SU-DHL-6 (cell line): ENCODE results near the gene CXCL11.

Experiments used
- H2AFZ ChIP-seq: fragments of 200-600 bp; sonication (generic); 2 replicates; pipeline ENCODE4 v1.6.1; 2014; ENCODE audit warnings: low read depth, mild to moderate bottlenecking, moderate library complexity, mixed read lengths, antibody characterized with exemption, low read length; ENCODE audit not compliant: severe bottlenecking
- H3F3A ChIP-seq: fragments of 200-600 bp; shearing (Covaris generic); 2 replicates; pipeline ENCODE4 v1.6.0; 2016; ENCODE audit warnings: antibody characterized with exemption, mild to moderate bottlenecking; ENCODE audit not compliant: insufficient read depth
- H3K27ac ChIP-seq: fragments of 200-600 bp; sonication (generic); 2 replicates; pipeline ENCODE4 v1.5.1; 2016; ENCODE audit warnings: low read depth, mild to moderate bottlenecking, low read length, moderate library complexity, mixed read lengths
- H3K27me3 ChIP-seq: fragments of 200-600 bp; sonication (generic), shearing (Covaris generic); 2 replicates; pipeline ENCODE4 v1.6.0; 2014; ENCODE audit warnings: mild to moderate bottlenecking, low read length
- H3K36me3 ChIP-seq: fragments of 200-600 bp; sonication (generic); 2 replicates; pipeline ENCODE4 v1.6.1; 2014; ENCODE audit warnings: mild to moderate bottlenecking, low read length, mixed read lengths
- H3K4me2 ChIP-seq: fragments of 300-600, 200-600 bp; shearing (Covaris generic), sonication (generic); 2 replicates; pipeline ENCODE4 v1.6.0; 2014; ENCODE audit warnings: low read length, low read depth, mild to moderate bottlenecking; ENCODE audit not compliant: poor library complexity, severe bottlenecking
- H3K4me3 ChIP-seq: fragments of 200-600 bp; sonication (generic); 2 replicates; pipeline ENCODE4 v1.5.1; 2014; ENCODE audit warnings: antibody characterized with exemption, low read length, mild to moderate bottlenecking, mixed read lengths; ENCODE audit not compliant: insufficient read depth, poor library complexity, severe bottlenecking
- H3K79me2 ChIP-seq: fragments of 200-600 bp; sonication (generic); 2 replicates; pipeline ENCODE4 v1.6.1; 2014; ENCODE audit warnings: mild to moderate bottlenecking, low read length, moderate library complexity; ENCODE audit not compliant: insufficient read depth
- H3K9ac ChIP-seq: fragments of 200-600 bp; sonication (generic); 2 replicates; pipeline ENCODE4 v1.7.0; 2014; ENCODE audit warnings: mild to moderate bottlenecking, low read length
- H3K9me2 ChIP-seq: fragments of 200-600 bp; sonication (generic); replicated peaks from 2 replicates; pipeline ENCODE4 v1.6.1; 2014; ENCODE audit warnings: low read length; ENCODE audit not compliant: insufficient read depth
- H3K9me3 ChIP-seq: fragments of 200-600 bp; sonication (generic); 2 replicates; pipeline ENCODE4 v1.6.1; 2014; ENCODE audit warnings: low read length, mixed read lengths; ENCODE audit not compliant: insufficient read depth
- H4K20me1 ChIP-seq: fragments of 200-600 bp; sonication (generic); 2 replicates; pipeline ENCODE4 v1.6.1; 2014; ENCODE audit warnings: low read depth, mild to moderate bottlenecking, antibody characterized with exemption, low read length, moderate library complexity, mixed read lengths
- CTCF ChIP-seq: fragments of 200-600 bp; sonication (generic); IDR thresholded peaks from one replicate; pipeline ENCODE4 v1.5.1; 2017; ENCODE audit warnings: antibody characterized with exemption, mild to moderate bottlenecking, low read length, moderate library complexity; ENCODE audit not compliant: insufficient read depth, poor library complexity, severe bottlenecking
- EZH2phosphoT487 ChIP-seq: fragments of 200-600 bp; sonication (generic), shearing (Covaris generic); conservative IDR thresholded peaks from 2 replicates; pipeline ENCODE4 v1.6.1; 2018; ENCODE audit warnings: mild to moderate bottlenecking, antibody characterized with exemption, low read length, moderate library complexity, mixed read lengths

CXCL11 gene

GRCh38 chr4:76035799-76036380, at the start of gene CXCL11:
Gene CXCL11 (minus strand): TSS chr4:76036070. CDS start chr4:76035987, 83 bp downstream.
- no peaks in the 10 kb centered on the region for H3K36me3 ChIP-seq
- H4K20me1 ChIP-seq = no peaks in the 10 kb centered on the region
- no peaks in the 10 kb centered on the region for H3K27me3 ChIP-seq
- H3K79me2 ChIP-seq = no peaks in the 10 kb centered on the region
- TF ChIP-seq CTCF = no peak
- no peak for TF ChIP-seq EZH2phosphoT487
- H3K9ac ChIP-seq = no peak within 1 kb of the TSS
- no peak within 1 kb of the TSS for H3K27ac ChIP-seq
- H3K9me2 ChIP-seq = no peaks in the 10 kb centered on the region
- no peaks in the 10 kb centered on the region for H3K9me3 ChIP-seq
- H2AFZ ChIP-seq = no peak within 1 kb of the TSS
- H3K4me3 ChIP-seq = no peak within 1 kb of the TSS
- no peak within 1 kb of the TSS for H3K4me2 ChIP-seq
- no peaks in the 10 kb centered on the region for H3F3A ChIP-seq

- no peaks in the 10 kb centered on the region for H3K27me3 ChIP-seq
- no peaks in the 10 kb centered on the region for H3K36me3 ChIP-seq
- H4K20me1 ChIP-seq = no peaks in the 10 kb centered on the region
- H3K9ac ChIP-seq = no peak overlapping the region
- no peaks in the 10 kb centered on the region for H3F3A ChIP-seq
- no peak overlapping the region for H3K27ac ChIP-seq
- TF ChIP-seq CTCF = no peak
- TF ChIP-seq EZH2phosphoT487 = no peak
- H3K4me3 ChIP-seq = no peak overlapping the region
- no peak overlapping the region for H2AFZ ChIP-seq
- no peaks in the 10 kb centered on the region for H3K9me2 ChIP-seq
- H3K4me2 ChIP-seq = no peak overlapping the region
- H3K79me2 ChIP-seq = no peaks in the 10 kb centered on the region
- H3K9me3 ChIP-seq = no peaks in the 10 kb centered on the region
Observed at GRCh38 chr4:76084542-76084941, 48.7 kb upstream of the CXCL11 start.

GRCh38 chr4:76083386-76083988, 47.6 kb upstream of the CXCL11 start:
- H3K79me2 ChIP-seq = no peaks in the 10 kb centered on the region
- no peak overlapping the region for H3K4me3 ChIP-seq
- no peak overlapping the region for H3K27ac ChIP-seq
- H3K4me2 ChIP-seq = no peak overlapping the region
- no peak for TF ChIP-seq EZH2phosphoT487
- TF ChIP-seq CTCF = no peak
- H3K27me3 ChIP-seq = no peaks in the 10 kb centered on the region
- H3F3A ChIP-seq = no peaks in the 10 kb centered on the region
- H3K9me2 ChIP-seq = no peaks in the 10 kb centered on the region
- no peak overlapping the region for H2AFZ ChIP-seq
- H3K9me3 ChIP-seq = no peaks in the 10 kb centered on the region
- H3K36me3 ChIP-seq = no peaks in the 10 kb centered on the region
- no peaks in the 10 kb centered on the region for H4K20me1 ChIP-seq
- H3K9ac ChIP-seq = no peak overlapping the region
